ENCODE data around the gene KCNK7. TPM values are rescaled to one million over a fixed set of nuclear protein-coding genes. Genes with fewer than 3 reads are reported as not detected.

Gene KCNK7, protein sequence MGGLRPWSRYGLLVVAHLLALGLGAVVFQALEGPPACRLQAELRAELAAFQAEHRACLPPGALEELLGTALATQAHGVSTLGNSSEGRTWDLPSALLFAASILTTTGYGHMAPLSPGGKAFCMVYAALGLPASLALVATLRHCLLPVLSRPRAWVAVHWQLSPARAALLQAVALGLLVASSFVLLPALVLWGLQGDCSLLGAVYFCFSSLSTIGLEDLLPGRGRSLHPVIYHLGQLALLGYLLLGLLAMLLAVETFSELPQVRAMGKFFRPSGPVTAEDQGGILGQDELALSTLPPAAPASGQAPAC
- 100 to 1,000 TPM in 3 of 4 donors, 10 to 100 TPM in 1; 32.6 to 183 (median 144) TPM for total RNA-seq

- Histone ChIP-seq H3K36me3 (peaks cover 46% of the 10 kb centered on the region), H3K4me3 (peak within 1 kb of the TSS; percentile 34), H3K27ac (peak within 1 kb of the TSS; percentile 75)
These were observed at the start of gene KCNK7 for GRCh38 chr11:65595543-65596281. TSS of gene KCNK7 (minus strand) at chr11:65595800. CDS start at chr11:65595772, 28 bp downstream.

DNA sequence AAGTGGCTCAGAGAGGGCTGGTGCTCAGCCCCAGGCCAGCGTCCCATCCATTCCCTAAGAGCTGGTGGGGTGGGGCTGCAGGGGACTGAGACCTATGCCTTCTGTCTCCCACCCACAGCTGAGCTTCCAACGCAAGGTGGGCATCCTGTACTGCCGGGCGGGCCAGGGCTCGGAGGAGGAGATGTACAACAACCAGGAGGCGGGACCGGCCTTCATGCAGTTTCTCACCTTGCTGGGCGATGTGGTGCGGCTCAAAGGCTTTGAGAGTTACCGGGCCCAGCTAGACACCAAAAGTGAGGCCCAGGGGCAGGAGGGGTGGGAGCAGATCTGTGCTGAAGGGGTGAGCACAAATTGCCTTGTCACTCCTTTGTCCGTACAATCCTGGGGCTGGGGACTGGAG lies 49.2 kb upstream of the KCNK7 start:
- H3K9me3 ChIP-seq, result no peaks in the 10 kb centered on the region
- H3K36me3 ChIP-seq, result peaks cover 16% of the 10 kb centered on the region
- H3K27me3 ChIP-seq, result no peaks in the 10 kb centered on the region
- H3K4me3 ChIP-seq, result no peak overlapping the region
- H3K4me1 ChIP-seq, result peaks cover 35% of the 10 kb centered on the region
- H3K27ac ChIP-seq, result no peak overlapping the region
- 100% methylated on average over 6 of the region's 11 CpGs for WGBS
- no peak for TF ChIP-seq POLR2A (IDR thresholded peaks at IDR 0.05)
- no peak for TF ChIP-seq CTCF (IDR thresholded peaks at IDR 0.05)
- no peak for TF ChIP-seq POLR2AphosphoS5 (IDR thresholded peaks at IDR 0.05)
- no peak for TF ChIP-seq EP300 (IDR thresholded peaks at IDR 0.05)
- DNase-seq (ENCODE audit: low spot score in 2 of 2), result no peak

More at GRCh38 chr11:65595543-65596281, at the start of gene KCNK7:
- peak in 1 of 2 donors; percentile 71 for DNase-seq (ENCODE audit: low spot score in 2 of 2)
- Histone ChIP-seq H3K4me1 (peaks cover 49% of the 10 kb centered on the region), H3K27me3 (no peaks in the 10 kb centered on the region), H3K9me3 (no peaks in the 10 kb centered on the region)
- WGBS, result 50% methylated on average over 11 of the region's 12 CpGs
- no peak for TF ChIP-seq POLR2AphosphoS5 (IDR thresholded peaks at IDR 0.05)
- TF ChIP-seq EP300 (IDR thresholded peaks at IDR 0.05), result no peak
- no peak for TF ChIP-seq POLR2A (IDR thresholded peaks at IDR 0.05)
- no peak for TF ChIP-seq CTCF (IDR thresholded peaks at IDR 0.05)

DNA sequence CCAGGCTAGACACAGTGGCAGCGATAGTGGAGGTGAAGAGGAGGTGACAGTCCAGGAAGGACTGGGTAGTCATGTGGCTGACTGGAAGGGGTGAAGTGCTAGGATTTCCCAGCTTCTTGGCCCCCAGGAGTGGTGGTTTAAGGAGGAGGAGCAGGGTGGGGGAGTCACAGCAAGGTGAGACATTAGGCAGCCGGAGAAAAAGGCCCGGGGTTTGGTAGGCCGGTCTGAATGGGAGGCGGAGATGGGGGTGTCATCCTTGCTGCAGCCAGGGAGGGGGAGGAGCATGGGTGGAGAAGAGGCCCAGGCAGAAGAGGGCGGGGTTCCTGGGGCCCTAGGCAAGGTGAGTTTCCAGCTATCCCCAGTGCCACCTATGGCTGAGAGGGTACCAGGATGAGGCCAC lies 48.4 kb upstream of the KCNK7 start:
- DNase-seq (ENCODE audit: low spot score in 2 of 2), result no peak
- no peak overlapping the region for H3K4me3 ChIP-seq
- no peaks in the 10 kb centered on the region for H3K9me3 ChIP-seq
- no peak overlapping the region for H3K27ac ChIP-seq
- peaks cover 7% of the 10 kb centered on the region for H3K36me3 ChIP-seq
- peaks cover 35% of the 10 kb centered on the region for H3K4me1 ChIP-seq
- 46% methylated on average over 6 of the region's 6 CpGs for WGBS
- TF ChIP-seq POLR2AphosphoS5 (IDR thresholded peaks at IDR 0.05) (no peak), CTCF (IDR thresholded peaks at IDR 0.05) (no peak), POLR2A (IDR thresholded peaks at IDR 0.05) (no peak), EP300 (IDR thresholded peaks at IDR 0.05) (no peak)
- H3K27me3 ChIP-seq, result no peaks in the 10 kb centered on the region

DNA sequence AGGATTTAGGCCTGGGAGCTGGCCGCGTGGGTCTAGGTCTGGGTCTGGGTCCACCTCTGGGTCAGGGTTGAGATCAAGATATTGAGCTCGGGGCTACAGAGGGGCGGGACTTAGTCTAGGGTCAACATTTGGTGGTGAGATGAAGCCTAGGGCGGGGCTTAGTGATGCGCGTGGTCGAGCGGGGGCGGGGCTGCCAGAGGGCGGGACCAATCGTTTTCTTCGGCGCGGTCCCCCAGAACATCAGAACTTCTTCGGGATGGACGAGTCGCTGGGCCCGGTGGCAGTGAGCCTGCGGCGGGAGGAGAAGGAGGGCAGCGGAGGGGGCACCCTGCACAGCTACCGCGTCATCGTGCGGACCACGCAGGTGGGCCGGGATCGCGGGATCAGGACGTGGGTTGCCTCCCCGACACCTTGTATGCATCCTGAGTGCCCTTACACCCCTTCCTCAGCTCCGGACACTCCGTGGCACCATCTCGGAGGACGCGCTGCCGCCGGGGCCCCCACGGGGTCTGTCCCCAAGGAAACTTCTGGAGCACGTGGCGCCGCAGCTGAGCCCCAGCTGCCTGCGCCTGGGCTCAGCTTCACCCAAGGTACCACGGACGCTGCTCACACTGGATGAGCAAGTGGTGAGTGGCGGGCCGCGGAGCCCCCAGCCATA lies 46.5 kb upstream of the KCNK7 start:
- Histone ChIP-seq H3K27ac (no peak overlapping the region), H3K27me3 (no peaks in the 10 kb centered on the region), H3K4me3 (no peak overlapping the region), H3K9me3 (no peaks in the 10 kb centered on the region), H3K4me1 (peaks cover 45% of the 10 kb centered on the region), H3K36me3 (peaks cover 6% of the 10 kb centered on the region)
- TF ChIP-seq EP300 (IDR thresholded peaks at IDR 0.05), result no peak
- TF ChIP-seq CTCF (IDR thresholded peaks at IDR 0.05), result no peak
- TF ChIP-seq POLR2AphosphoS5 (IDR thresholded peaks at IDR 0.05), result no peak
- TF ChIP-seq POLR2A (IDR thresholded peaks at IDR 0.05), result no peak
- 46% methylated on average over 35 of the region's 49 CpGs for whole genome bisulfite sequencing
- DNase-seq (ENCODE audit: low spot score in 2 of 2), result no peak
